GM21390 (cell line): Measurements from ENCODE around the gene C11orf87.

Source experiments
- ATAC-seq: cut with Tn5 transposase; IDR thresholded peaks from one replicate; pipeline ENCODE4 v1.9.1; 2021; ENCODE audit not compliant: unreplicated experiment

The C11orf87 gene

DNA sequence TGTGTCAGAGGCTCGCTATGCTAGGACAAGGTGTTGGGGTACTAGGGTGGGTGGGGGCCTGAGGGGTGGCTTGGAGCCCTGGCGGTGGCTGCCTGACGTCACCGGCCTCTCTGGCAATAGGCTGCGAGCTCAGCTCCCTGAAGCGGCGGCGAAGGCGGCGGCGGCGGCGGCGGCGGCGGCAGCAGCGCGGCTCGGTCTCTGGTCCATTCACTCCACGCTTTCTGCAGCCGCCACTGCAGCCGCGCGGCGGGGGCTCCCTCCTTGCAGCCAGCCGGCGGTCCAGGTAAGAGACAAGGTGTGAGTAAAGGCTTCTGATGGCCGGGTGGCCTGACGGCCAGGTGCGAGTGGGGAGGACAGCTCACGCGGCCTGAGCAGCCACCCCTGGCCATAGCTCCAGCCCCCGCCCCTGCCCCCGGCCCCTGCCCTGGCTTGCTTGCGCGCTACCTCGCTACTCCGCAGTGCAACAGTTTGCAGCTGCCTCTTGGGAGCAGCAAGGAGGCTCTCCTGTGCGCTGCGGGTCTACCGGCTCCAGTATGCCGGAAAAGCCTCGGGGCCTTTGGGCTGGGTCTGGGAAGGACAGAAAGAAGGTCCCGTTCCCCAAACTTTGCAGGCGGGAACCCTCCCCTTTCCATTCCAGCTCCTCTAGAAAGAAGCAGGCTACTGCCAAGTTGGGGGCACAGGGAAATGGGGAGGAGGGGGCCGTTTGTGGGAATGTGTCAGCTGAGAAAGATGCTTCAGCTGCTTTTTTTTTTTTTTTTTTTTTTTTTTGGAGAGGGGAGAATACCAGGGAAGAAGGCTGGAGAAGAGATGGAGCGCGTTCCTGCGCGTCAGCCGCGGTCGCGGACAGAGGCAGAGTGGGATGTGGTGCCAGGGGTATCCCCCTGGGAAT lies at the start of gene C11orf87:
TSS of gene C11orf87 (plus strand) at position 210 of the 889 bp plus-strand sequence. CDS start 1,444 bp downstream, outside the sequence.
- ATAC-seq = no peak

- ATAC-seq = no peak
Measured at GRCh38 chr11:109374032-109374431, 48.0 kb upstream of the C11orf87 start.

- no peak for ATAC-seq
Measured at GRCh38 chr11:109374441-109374840, 47.5 kb upstream of the C11orf87 start.

- no peak for ATAC-seq
Measured at GRCh38 chr11:109377039-109377742, 44.8 kb upstream of the C11orf87 start.

DNA sequence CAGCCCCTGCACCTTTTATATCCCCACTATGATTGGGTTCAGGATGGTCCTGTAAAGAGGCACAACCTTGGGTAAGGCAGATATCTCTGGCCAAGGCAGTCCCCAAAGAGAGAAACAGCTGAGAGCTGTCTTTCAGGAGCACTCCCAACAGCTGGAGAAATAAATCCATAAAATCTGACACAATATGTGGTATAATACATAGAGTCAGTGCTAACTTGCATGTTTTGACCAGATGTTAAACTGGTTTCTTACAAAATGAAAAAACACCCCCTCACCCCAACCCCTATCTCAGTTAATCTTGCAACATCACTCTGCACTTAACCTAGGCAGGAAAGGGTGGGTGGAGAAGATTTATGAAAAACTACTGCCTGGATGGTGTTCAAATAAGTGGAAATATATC lies 44.0 kb upstream of the C11orf87 start:
- no peak for ATAC-seq

DNA sequence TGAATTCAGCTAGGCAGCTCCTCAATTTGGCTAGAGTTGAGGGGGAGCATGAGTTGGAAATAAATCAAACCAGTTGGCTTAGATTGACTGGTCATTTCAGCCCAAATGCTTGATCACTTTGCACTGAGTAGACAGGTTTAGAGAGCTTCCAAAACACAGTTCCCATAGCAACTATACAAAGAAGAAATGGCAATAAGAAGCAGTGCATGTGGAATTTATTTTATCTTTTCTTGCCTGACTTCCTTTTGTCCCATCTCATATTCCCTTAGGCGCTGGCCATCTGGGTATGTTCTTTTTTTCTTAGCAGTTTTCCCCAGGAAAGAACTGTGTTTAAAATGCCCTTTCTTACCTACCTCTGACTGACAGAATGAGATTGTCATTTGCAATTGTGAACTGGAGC lies 38.7 kb upstream of the C11orf87 start:
- ATAC-seq = no peak

DNA sequence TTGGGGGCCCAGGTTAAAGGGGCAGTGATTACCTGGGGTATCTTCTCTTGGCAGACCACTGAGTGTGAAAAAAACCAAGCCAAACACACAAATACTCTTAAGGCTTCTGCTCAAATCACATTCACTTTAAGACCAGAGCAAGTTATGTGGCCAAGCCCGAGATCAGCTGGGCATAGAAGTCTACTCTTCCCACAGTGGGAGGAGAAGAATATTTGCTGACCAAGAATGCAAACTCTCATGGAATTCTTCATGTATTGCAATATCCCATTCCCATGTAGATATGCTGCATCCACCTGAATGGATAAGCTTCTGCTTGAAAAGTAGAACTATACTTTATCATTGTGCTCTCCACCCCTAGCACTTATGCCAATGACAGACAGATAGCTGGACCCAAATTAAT lies 37.1 kb upstream of the C11orf87 start:
- ATAC-seq = no peak

- ATAC-seq = no peak
Measured at GRCh38 chr11:109388982-109389381, 33.0 kb upstream of the C11orf87 start.

GRCh38 chr11:109390752-109391151 lies 31.2 kb upstream of the C11orf87 start:
- no peak for ATAC-seq

- ATAC-seq = no peak
Measured at GRCh38 chr11:109401545-109401944, 20.4 kb upstream of the C11orf87 start.

DNA sequence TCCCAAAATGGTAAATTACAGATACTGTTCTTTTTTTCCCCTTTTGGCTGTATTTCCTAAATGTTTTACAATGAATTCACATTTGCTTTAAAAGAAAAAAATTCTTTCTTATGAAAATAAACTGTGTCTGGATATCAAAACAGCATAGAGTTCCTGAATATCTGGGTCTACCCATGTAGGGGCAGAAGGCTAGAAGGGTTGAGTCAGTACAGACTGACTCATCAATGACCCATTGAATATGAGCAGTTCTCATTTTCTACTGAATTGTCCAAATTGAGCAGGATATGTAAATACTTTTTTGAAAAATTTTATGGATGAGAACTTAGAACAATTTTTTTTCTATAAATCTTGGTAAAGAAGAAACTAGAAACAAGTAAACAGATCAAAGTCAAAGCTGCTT lies 16.3 kb upstream of the C11orf87 start:
- no peak for ATAC-seq

DNA sequence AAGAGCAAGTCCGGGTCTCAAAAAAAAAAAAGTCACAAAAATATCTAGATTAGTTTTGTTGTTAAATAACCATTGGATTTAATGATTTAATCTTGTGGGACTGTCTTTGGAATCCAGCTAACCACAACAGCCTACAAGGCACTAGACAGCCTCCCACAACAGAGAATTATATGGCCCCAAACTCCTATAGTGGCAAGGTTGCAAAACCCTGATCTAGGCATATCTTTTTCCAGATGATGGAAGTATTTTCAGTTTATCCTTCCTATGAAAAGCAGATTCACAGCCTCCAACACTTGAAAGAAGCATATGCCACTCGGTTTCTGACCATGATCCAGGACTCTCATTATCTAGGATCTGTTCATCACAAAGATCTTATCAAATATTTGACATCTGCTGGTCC lies 5.4 kb upstream of the C11orf87 start:
- ATAC-seq = no peak

- ATAC-seq = no peak
Measured at GRCh38 chr11:109422870-109423465, 978 bp downstream of the C11orf87 start.

GRCh38 chr11:109423466-109424190 lies 1.6 kb downstream of the C11orf87 start:
- ATAC-seq = no peak

DNA sequence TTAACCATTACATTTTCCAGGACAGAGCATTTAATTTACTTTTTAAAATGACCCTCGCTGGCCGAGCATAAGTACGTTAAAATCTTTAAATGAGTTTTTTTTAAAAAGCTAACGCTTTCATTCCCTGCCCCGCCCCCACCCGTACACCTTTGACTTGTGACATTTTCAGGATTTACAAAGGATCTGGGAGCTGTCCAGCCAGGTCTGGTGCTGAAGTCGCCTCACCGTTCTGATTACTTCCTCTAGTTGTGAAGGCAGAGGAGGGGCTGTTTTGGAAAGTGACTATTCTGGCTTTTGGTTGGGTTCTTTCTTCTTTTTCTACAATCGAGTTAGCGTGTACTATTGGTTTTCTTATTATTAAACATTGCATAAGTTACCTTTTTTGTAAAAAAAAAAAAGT lies 2.9 kb downstream of the C11orf87 start:
- ATAC-seq = no peak

- ATAC-seq = no peak
Measured at GRCh38 chr11:109425554-109425953, 3.6 kb downstream of the C11orf87 start.

GRCh38 chr11:109426442-109427240 lies 4.7 kb downstream of the C11orf87 start:
- ATAC-seq = no peak

DNA sequence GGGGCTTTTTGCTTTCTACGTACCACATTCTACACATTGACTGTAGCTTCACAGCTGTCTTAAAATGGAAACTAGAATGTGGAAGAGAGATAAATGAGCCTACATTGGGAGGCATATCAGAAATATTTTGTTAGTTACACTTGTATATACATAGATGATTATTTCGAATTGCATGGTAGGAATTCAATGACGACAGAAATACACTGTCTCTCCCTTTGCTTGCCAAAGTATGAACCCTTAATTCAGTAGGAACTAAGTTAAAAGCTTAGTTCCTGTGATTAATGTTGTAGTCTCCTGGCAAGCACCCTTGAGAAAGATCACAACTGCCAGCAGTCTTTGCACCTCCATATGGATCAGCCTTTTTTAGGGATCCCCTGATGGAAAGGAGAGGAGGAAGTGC lies 10.1 kb downstream of the C11orf87 start:
- no peak for ATAC-seq

GRCh38 chr11:109433753-109434256 lies 11.8 kb downstream of the C11orf87 start:
- ATAC-seq = no peak

DNA sequence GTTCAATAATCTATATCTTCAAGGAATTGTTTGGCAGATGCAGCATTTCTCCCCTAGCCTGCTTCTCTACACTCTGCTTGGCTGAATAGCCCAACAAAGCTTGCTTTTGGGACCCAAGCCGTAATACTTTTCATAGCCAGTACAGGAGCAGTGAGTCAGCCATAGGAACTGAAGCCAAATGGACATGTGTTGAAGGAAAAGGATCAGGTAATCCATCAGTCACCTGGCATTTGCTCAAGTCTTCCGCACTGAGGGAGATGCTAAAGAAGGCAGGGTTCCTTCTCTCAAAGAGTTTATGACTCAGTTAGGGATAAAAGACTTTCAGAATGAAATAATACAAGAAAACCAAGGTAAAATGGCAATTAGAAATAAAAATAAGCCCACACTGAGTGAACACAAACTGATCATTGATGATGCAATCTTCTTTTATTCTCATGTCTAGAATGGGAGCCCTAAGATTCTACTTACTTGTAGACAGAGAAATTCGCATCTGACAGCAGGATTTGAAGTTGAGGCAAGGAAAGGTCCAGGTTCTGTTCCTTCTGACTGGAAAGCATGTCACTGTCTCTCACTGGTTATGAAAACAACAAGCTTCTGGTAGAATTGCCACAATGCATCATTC lies 13.2 kb downstream of the C11orf87 start:
- no peak for ATAC-seq
